MM.1S (cell line): ENCODE measurements around the gene SUPT7L.

Experiments
- CTCF ChIP-seq: fragments of 300-600 bp; sonication (generic); IDR thresholded peaks from 2 replicates; pipeline ENCODE4 v1.5.1; 2016; ENCODE audit warnings: antibody characterized with exemption, low read length, mixed read lengths
- EZH2phosphoT487 ChIP-seq: fragments of 300-600 bp; sonication (generic); IDR thresholded peaks from 2 replicates; pipeline ENCODE4 v1.6.1; 2018; ENCODE audit warnings: antibody characterized with exemption, low read length

- TF ChIP-seq CTCF (no peak), EZH2phosphoT487 (no peak)
Measured at GRCh38 chr2:27627963-27628766, 35.2 kb downstream of the SUPT7L start.
